GM12878 (cell line): Measurements from ENCODE around the gene STXBP1. TPM values are rescaled to one million over a fixed set of nuclear protein-coding genes. Genes with fewer than 3 reads are reported as not detected.

Experiments
- ATAC-seq: fragments of 200-7000 bp; cut with Tn5 transposase; 3 replicates; pipeline ENCODE4 v1.9.1; 2020; ENCODE audit warnings: mild to moderate bottlenecking, moderate library complexity
- BruUV-seq: library from RNA; stranded (reverse); fragments of 400-500 nt; replicated peaks from 2 replicates; lab custom pipeline; 2021; lab: Mats Ljungman, UMichigan
- CTCF ChIA-PET: fragments of 300-600 bp; sonication (Branson Sonifier 250); formaldehyde crosslinking; extraction: SDS; loops from one replicate; lab custom pipeline; 2021; ENCODE audit warnings: inconsistent platforms; lab: Yijun Ruan, JAX
- POLR2A ChIA-PET: fragments of 350-600 bp; formaldehyde crosslinking; extraction: SDS; loops from one replicate; lab custom pipeline; 2021; ENCODE audit warnings: inconsistent platforms; lab: Charles Lee
- RAD21 ChIA-PET: fragments of 300-600 bp; sonication (Branson Sonifier 250); formaldehyde crosslinking; loops from one replicate; lab custom pipeline; 2023; ENCODE audit warnings: antibody characterized with exemption; ENCODE audit not compliant: unreplicated experiment; lab: Charles Lee
- SMC1A ChIA-PET: fragments of 300-600 bp; sonication (Branson Sonifier 250); formaldehyde crosslinking; loops from one replicate; lab custom pipeline; 2023; ENCODE audit not compliant: unreplicated experiment, uncharacterized antibody; lab: Charles Lee
- DNase-seq: peaks from one replicate; pipeline ENCODE4 v3.0.0-alpha.2; 2011; ENCODE audit warnings: low read depth, low spot score
- FAIRE-seq: peaks from 3 replicates; lab custom pipeline; 2011; peaks lifted over from hg19 to GRCh38; lab: Jason Lieb, UNC
- H2AFZ ChIP-seq: 2 replicates; pipeline ENCODE4 v1.6.0; 2011; ENCODE audit warnings: low read depth, low read length, control low read depth; ENCODE audit not compliant: control insufficient read depth
- H3K27ac ChIP-seq: 2 replicates; pipeline ENCODE4 v1.5.1; 2011; ENCODE audit warnings: control low read depth; ENCODE audit not compliant: control insufficient read depth, insufficient read depth
- H3K27me3 ChIP-seq, 2 experiments: replicated peaks in 1 of 2; 2 replicates each; pipeline versions ENCODE4 v1.6.0 to v1.6.1; 2011; ENCODE audit warnings: low read length in 1 of 2; ENCODE audit not compliant: control insufficient read depth in 2 of 2, insufficient read depth in 2 of 2
- H3K36me3 ChIP-seq, 2 experiments: 2 replicates each; pipeline ENCODE4 v1.5.1; 2011; ENCODE audit warnings: low read length in 1 of 2; ENCODE audit not compliant: control insufficient read depth in 2 of 2, insufficient read depth in 2 of 2
- H3K4me1 ChIP-seq: 2 replicates; pipeline ENCODE4 v1.6.1; 2011; ENCODE audit warnings: mild to moderate bottlenecking, low read length, moderate library complexity, mixed read lengths; ENCODE audit not compliant: control insufficient read depth, insufficient read depth
- H3K4me2 ChIP-seq: 2 replicates; pipeline ENCODE4 v1.6.0; 2011; ENCODE audit warnings: control low read depth; ENCODE audit not compliant: control insufficient read depth, insufficient read depth
- H3K4me3 ChIP-seq: fragments of 200-600 bp; sonication (generic); 2 replicates; pipeline ENCODE4 v1.5.1; 2016
- H3K79me2 ChIP-seq: 2 replicates; pipeline ENCODE4 v1.6.0; 2011; ENCODE audit warnings: low read length; ENCODE audit not compliant: control insufficient read depth, insufficient read depth
- H3K9ac ChIP-seq: 2 replicates; pipeline ENCODE4 v1.8.0; 2011; ENCODE audit warnings: low read length, control low read depth, mixed read lengths; ENCODE audit not compliant: control insufficient read depth, insufficient read depth
- H3K9me3 ChIP-seq: replicated peaks from 3 replicates; pipeline ENCODE4 v1.5.1; 2011; ENCODE audit warnings: mild to moderate bottlenecking, low read length; ENCODE audit not compliant: control insufficient read depth, insufficient read depth
- H4K20me1 ChIP-seq: 2 replicates; pipeline ENCODE4 v1.6.0; 2011; ENCODE audit not compliant: control insufficient read depth, insufficient read depth
- CBX5 ChIP-seq: sonication (generic); IDR thresholded peaks from 2 replicates; pipeline ENCODE4 v1.6.1; 2016; ENCODE audit warnings: low read depth, moderate library complexity, mild to moderate bottlenecking, inconsistent platforms
- IKZF2 ChIP-seq, 2 experiments: fragments of 450-650 bp; IDR thresholded peaks; 2 replicates each; pipeline ENCODE4 v1.6.1; 2017; ENCODE audit warnings: mild to moderate bottlenecking in 2 of 2, moderate library complexity in 2 of 2
- IRF4 ChIP-seq: IDR thresholded peaks from 2 replicates; pipeline ENCODE4 v1.6.1; 2011; ENCODE audit warnings: low read depth, low read length
- KAT2A ChIP-seq: conservative IDR thresholded peaks from 2 replicates; pipeline ENCODE4 v1.6.1; 2011; ENCODE audit warnings: low read depth, low read length; ENCODE audit not compliant: control insufficient read depth
- KLF5 ChIP-seq: fragments of 450-650 bp; IDR thresholded peaks from 2 replicates; pipeline ENCODE4 v1.6.1; 2014; ENCODE audit warnings: mild to moderate bottlenecking; ENCODE audit not compliant: partially characterized antibody
- MXI1 ChIP-seq: fragments of 150-350 bp; IDR thresholded peaks from 2 replicates; pipeline ENCODE4 v1.6.1; 2011; ENCODE audit warnings: low read depth, mild to moderate bottlenecking, inconsistent platforms, low read length, improper control_type of control experiment
- NFIC ChIP-seq: IDR thresholded peaks from 2 replicates; pipeline ENCODE4 v1.6.1; 2012; ENCODE audit warnings: low read depth, mild to moderate bottlenecking, inconsistent platforms, low read length, moderate library complexity
- POLR2A ChIP-seq: IDR thresholded peaks from 2 replicates; pipeline ENCODE4 v1.6.1; 2011; ENCODE audit warnings: low read depth, mild to moderate bottlenecking, low read length
- POU2F2 ChIP-seq: IDR thresholded peaks from 3 replicates; pipeline ENCODE4 v1.6.1; 2011; ENCODE audit warnings: low read depth, mild to moderate bottlenecking, low read length, borderline replicate concordance
- SIN3A ChIP-seq: IDR thresholded peaks from 2 replicates; pipeline ENCODE4 v1.6.1; 2012; ENCODE audit warnings: low read depth, low read length, improper control_type of control experiment
- SRF ChIP-seq, 2 experiments: IDR thresholded peaks; 2 replicates each; pipeline ENCODE4 v1.6.1; 2011; ENCODE audit warnings: low read depth in 2 of 2, low read length in 2 of 2, mild to moderate bottlenecking in 1 of 2, moderate library complexity in 1 of 2
- STAT1 ChIP-seq: fragments of 450-650 bp; conservative IDR thresholded peaks from 2 replicates; pipeline ENCODE4 v1.6.1; 2014; ENCODE audit warnings: antibody characterized with exemption, mild to moderate bottlenecking
- ZZZ3 ChIP-seq: IDR thresholded peaks from 2 replicates; pipeline ENCODE4 v1.6.1; 2011; ENCODE audit warnings: low read depth; ENCODE audit not compliant: control insufficient read depth, insufficient read length
- WGBS: methylation state at CpG from one replicate; pipeline ENCODE4 v1.1.6; 2016; ENCODE audit warnings: low lambda C conversion rate; ENCODE audit not compliant: insufficient replicate concordance, insufficient coverage; ENCODE audit errors: missing lambda C conversion rate; 5-methylcytosine and 5-hydroxymethylcytosine counted together
- in situ Hi-C: fragments of 300-500 bp; cut with MboI; formaldehyde crosslinking; loops from 9 replicates; pipeline ENCODE4 v1.14.3; 2018; ENCODE audit warnings: mixed read lengths
- intact Hi-C: fragments of 100-400 bp; cut with micrococcal nuclease; formaldehyde crosslinking; loops from one replicate; pipeline ENCODE4 v1.14.2; 2022; ENCODE audit not compliant: unreplicated experiment
- polyA plus RNA-seq, 11 experiments: library from polyadenylated mRNA; depleted of rRNA in 4 of 11; unstranded in 6 of 11; stranded (reverse) in 5 of 11; fragments of >200 nt; fragmentation: Nextera tagmentation in 4 of 11; fragmentation: Illumina TruSeq in 1 of 11; extraction: Ambion mirVana in 4 of 11; extraction: Trizol in 1 of 11; gene quantifications; 1 replicate in 1 of 11; 2 replicates in 10 of 11; pipeline versions ENCODE4 v1.2.1 to v1.2.3, GENCODE V29; 2011 to 2016; ENCODE audit warnings: inconsistent platforms in 2 of 11, missing spikeins in 2 of 11, low read depth in 1 of 11
- total RNA-seq, 4 experiments: library from RNA; depleted of rRNA in 3 of 4; stranded (reverse); fragments of >200 nt in 3 of 4; fragmentation: Illumina TruSeq in 1 of 4; extraction: Trizol in 1 of 4; gene quantifications; 2 replicates each; pipeline versions ENCODE4 v1.2.1 to v1.2.3, GENCODE V29; 2013 to 2021
- TF ChIP-seq, protein P1 (sequence below): fragments of 150-350 bp; IDR thresholded peaks from 2 replicates; pipeline ENCODE4 v1.6.1; 2014; ENCODE audit warnings: mild to moderate bottlenecking, low read depth, low read length
- TF ChIP-seq, protein P2 (sequence below): IDR thresholded peaks from 2 replicates; pipeline ENCODE4 v1.6.1; 2012; ENCODE audit warnings: low read length, inconsistent platforms
- TF ChIP-seq, protein P3 (sequence below): IDR thresholded peaks from 2 replicates; pipeline ENCODE4 v1.6.1; 2012; ENCODE audit warnings: low read depth, low read length, improper control_type of control experiment
- TF ChIP-seq, protein P4 (sequence below): fragments of 450-650 bp; IDR thresholded peaks from 2 replicates; pipeline ENCODE4 v1.6.1; 2014; ENCODE audit warnings: mild to moderate bottlenecking
- TF ChIP-seq, protein P5 (sequence below): fragments of 450-650 bp; conservative IDR thresholded peaks from 2 replicates; pipeline ENCODE4 v1.6.1; 2017; ENCODE audit warnings: mild to moderate bottlenecking, moderate library complexity

STXBP1 gene
- total and polyA plus RNA-seq, 10 of the 15 experiments (the other 5 are each of a cell fraction or from before 2014, with no cell fraction given), result 0.08 to 0.85 (median 0.31) TPM; not detected in 3

DNA sequence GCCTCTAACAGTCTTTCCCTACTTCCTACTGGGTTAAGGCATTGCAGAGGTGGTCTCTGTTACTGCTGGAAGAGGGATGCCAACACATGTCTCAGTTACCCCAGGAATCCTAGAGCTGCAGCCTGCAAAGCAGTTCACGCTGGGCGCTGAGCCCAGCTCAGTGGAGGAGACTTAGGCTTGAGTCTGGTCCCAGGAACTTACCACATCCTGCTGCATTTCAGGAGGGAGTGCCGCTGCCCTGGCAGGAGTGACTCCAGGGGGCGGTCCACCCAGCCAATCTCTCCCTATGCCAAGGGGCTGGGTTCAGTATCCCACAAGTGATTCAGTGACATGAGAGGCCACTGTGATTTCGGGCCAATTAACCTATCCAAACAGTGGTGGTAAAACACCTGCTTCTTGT lies 111.4 kb downstream of the STXBP1 start (continued):
- TF ChIP-seq, protein P1, sequence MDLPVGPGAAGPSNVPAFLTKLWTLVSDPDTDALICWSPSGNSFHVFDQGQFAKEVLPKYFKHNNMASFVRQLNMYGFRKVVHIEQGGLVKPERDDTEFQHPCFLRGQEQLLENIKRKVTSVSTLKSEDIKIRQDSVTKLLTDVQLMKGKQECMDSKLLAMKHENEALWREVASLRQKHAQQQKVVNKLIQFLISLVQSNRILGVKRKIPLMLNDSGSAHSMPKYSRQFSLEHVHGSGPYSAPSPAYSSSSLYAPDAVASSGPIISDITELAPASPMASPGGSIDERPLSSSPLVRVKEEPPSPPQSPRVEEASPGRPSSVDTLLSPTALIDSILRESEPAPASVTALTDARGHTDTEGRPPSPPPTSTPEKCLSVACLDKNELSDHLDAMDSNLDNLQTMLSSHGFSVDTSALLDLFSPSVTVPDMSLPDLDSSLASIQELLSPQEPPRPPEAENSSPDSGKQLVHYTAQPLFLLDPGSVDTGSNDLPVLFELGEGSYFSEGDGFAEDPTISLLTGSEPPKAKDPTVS, result no peak
- TF ChIP-seq NFIC, result no peak
- no peak for TF ChIP-seq STAT1

DNA sequence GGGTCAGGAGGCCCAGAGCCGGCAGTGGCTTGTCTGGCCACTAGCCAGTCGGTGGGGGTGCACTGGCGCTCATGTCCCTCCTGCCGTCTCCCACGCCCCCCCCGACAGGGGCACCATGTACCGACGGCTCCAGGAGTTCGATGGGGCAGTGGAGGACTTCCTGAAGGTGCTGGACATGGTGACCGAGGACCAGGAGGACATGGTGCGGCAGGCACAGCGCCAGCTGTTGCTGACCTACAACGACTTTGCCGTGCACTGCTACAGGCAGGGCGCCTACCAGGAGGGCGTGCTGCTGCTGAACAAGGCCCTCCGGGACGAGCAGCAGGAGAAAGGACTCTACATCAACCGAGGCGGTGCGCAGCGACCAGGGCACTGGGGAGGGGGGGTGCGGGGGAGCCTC lies 111.9 kb downstream of the STXBP1 start:
- FAIRE-seq, result no peak
- Histone ChIP-seq H3K4me2 (no peak overlapping the region), H3K36me3 (no peaks in the 10 kb centered on the region), H3K4me3 (no peak overlapping the region), H2AFZ (no peak overlapping the region), H3K79me2 (no peaks in the 10 kb centered on the region), H3K27ac (no peak overlapping the region), H3K9ac (no peak overlapping the region), H4K20me1 (no peaks in the 10 kb centered on the region), H3K9me3 (no peaks in the 10 kb centered on the region), H3K4me1 (no peaks in the 10 kb centered on the region), H3K27me3 (no peaks in the 10 kb centered on the region)
- ChIA-PET POLR2A (no interaction called here), CTCF (no interaction called here), SMC1A (no interaction called here), RAD21 (no interaction called here)
- intact Hi-C loops, result no loop called here
- DNase-seq, result no peak
- no TSS peak for BruUV-seq
- 41% methylated on average over 23 of the region's 23 CpGs for WGBS
- ATAC-seq, result no peak
- in situ Hi-C loops, result no loop called here
- TF ChIP-seq STAT1 (no peak), SIN3A (no peak), SRF (IDR thresholded peaks at IDR 0.05; ENCODE audit: low read depth in 2 of 2, low read length in 2 of 2) (no peak), MXI1 (no peak), IKZF2 (IDR thresholded peaks at IDR 0.05) (no peak), CBX5 (no peak), IRF4 (no peak), ZZZ3 (no peak), POU2F2 (no peak), POLR2A (no peak), KAT2A (no peak), KLF5 (no peak)
- TF ChIP-seq, protein P2, sequence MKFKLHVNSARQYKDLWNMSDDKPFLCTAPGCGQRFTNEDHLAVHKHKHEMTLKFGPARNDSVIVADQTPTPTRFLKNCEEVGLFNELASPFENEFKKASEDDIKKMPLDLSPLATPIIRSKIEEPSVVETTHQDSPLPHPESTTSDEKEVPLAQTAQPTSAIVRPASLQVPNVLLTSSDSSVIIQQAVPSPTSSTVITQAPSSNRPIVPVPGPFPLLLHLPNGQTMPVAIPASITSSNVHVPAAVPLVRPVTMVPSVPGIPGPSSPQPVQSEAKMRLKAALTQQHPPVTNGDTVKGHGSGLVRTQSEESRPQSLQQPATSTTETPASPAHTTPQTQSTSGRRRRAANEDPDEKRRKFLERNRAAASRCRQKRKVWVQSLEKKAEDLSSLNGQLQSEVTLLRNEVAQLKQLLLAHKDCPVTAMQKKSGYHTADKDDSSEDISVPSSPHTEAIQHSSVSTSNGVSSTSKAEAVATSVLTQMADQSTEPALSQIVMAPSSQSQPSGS, result no peak
- TF ChIP-seq, protein P3, sequence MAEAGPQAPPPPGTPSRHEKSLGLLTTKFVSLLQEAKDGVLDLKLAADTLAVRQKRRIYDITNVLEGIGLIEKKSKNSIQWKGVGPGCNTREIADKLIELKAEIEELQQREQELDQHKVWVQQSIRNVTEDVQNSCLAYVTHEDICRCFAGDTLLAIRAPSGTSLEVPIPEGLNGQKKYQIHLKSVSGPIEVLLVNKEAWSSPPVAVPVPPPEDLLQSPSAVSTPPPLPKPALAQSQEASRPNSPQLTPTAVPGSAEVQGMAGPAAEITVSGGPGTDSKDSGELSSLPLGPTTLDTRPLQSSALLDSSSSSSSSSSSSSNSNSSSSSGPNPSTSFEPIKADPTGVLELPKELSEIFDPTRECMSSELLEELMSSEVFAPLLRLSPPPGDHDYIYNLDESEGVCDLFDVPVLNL, result no peak
- TF ChIP-seq, protein P4, sequence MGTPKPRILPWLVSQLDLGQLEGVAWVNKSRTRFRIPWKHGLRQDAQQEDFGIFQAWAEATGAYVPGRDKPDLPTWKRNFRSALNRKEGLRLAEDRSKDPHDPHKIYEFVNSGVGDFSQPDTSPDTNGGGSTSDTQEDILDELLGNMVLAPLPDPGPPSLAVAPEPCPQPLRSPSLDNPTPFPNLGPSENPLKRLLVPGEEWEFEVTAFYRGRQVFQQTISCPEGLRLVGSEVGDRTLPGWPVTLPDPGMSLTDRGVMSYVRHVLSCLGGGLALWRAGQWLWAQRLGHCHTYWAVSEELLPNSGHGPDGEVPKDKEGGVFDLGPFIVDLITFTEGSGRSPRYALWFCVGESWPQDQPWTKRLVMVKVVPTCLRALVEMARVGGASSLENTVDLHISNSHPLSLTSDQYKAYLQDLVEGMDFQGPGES, result no peak
- TF ChIP-seq, protein P5, sequence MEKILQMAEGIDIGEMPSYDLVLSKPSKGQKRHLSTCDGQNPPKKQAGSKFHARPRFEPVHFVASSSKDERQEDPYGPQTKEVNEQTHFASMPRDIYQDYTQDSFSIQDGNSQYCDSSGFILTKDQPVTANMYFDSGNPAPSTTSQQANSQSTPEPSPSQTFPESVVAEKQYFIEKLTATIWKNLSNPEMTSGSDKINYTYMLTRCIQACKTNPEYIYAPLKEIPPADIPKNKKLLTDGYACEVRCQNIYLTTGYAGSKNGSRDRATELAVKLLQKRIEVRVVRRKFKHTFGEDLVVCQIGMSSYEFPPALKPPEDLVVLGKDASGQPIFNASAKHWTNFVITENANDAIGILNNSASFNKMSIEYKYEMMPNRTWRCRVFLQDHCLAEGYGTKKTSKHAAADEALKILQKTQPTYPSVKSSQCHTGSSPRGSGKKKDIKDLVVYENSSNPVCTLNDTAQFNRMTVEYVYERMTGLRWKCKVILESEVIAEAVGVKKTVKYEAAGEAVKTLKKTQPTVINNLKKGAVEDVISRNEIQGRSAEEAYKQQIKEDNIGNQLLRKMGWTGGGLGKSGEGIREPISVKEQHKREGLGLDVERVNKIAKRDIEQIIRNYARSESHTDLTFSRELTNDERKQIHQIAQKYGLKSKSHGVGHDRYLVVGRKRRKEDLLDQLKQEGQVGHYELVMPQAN, result no peak
